Measurements from ENCODE around the gene DCXR.

Gene DCXR

GRCh38 chr17:82083009-82083408 lies 45.5 kb upstream of the DCXR start:
- TF ChIP-seq CTCF (IDR thresholded peaks at IDR 0.05; ENCODE audit: low read depth, low read length, missing control alignments) = no peak
- no peak for DNase-seq (ENCODE audit: extremely low read depth, low read depth)
- no peak overlapping the region for H3K4me3 ChIP-seq (replicated peaks; ENCODE audit: low read depth, low read length)

- H3K4me3 ChIP-seq (replicated peaks; ENCODE audit: low read depth, low read length) = no peak overlapping the region
- DNase-seq (ENCODE audit: extremely low read depth, low read depth) = no peak
- TF ChIP-seq CTCF (IDR thresholded peaks at IDR 0.05; ENCODE audit: low read depth, low read length, missing control alignments) = no peak
Measured at GRCh38 chr17:82082456-82082855, 45.0 kb upstream of the DCXR start.

GRCh38 chr17:82081966-82082365 lies 44.5 kb upstream of the DCXR start:
- no peak overlapping the region for H3K4me3 ChIP-seq (replicated peaks; ENCODE audit: low read depth, low read length)
- no peak for DNase-seq (ENCODE audit: extremely low read depth, low read depth)
- no peak for TF ChIP-seq CTCF (IDR thresholded peaks at IDR 0.05; ENCODE audit: low read depth, low read length, missing control alignments)

GRCh38 chr17:82081546-82081945 lies 44.0 kb upstream of the DCXR start:
- DNase-seq (ENCODE audit: extremely low read depth, low read depth) = no peak
- no peak for TF ChIP-seq CTCF (IDR thresholded peaks at IDR 0.05; ENCODE audit: low read depth, low read length, missing control alignments)
- no peak overlapping the region for H3K4me3 ChIP-seq (replicated peaks; ENCODE audit: low read depth, low read length)

- H3K4me3 ChIP-seq (replicated peaks; ENCODE audit: low read depth, low read length) = no peak overlapping the region
- TF ChIP-seq CTCF (IDR thresholded peaks at IDR 0.05; ENCODE audit: low read depth, low read length, missing control alignments) = no peak
- DNase-seq (ENCODE audit: extremely low read depth, low read depth) = no peak
Measured at GRCh38 chr17:82080789-82081464, 43.4 kb upstream of the DCXR start.

GRCh38 chr17:82080048-82080788 lies 42.7 kb upstream of the DCXR start:
- no peak for TF ChIP-seq CTCF (IDR thresholded peaks at IDR 0.05; ENCODE audit: low read depth, low read length, missing control alignments)
- H3K4me3 ChIP-seq (replicated peaks; ENCODE audit: low read depth, low read length) = no peak overlapping the region
- DNase-seq (ENCODE audit: extremely low read depth, low read depth) = no peak
